Loucy (cell line): ENCODE measurements around the gene HNRNPU.

Experiments used
- CTCF ChIP-seq: fragments of 200-600 bp; sonication (generic); conservative IDR thresholded peaks from 2 replicates; pipeline ENCODE4 v1.5.1; 2014; ENCODE audit warnings: mild to moderate bottlenecking, antibody characterized with exemption, low read length
- EZH2phosphoT487 ChIP-seq: fragments of 200-600 bp; IDR thresholded peaks from 2 replicates; pipeline ENCODE4 v1.6.1; 2018; ENCODE audit warnings: antibody characterized with exemption, mild to moderate bottlenecking, moderate library complexity, borderline replicate concordance

GRCh38 chr1:244820131-244820530 is 44.2 kb downstream of the HNRNPU start:
- TF ChIP-seq CTCF (no peak), EZH2phosphoT487 (no peak)
